Esophagus (tissue), 2 donors: Measurements from ENCODE around the gene CPNE4. TPM values are rescaled to one million over a fixed set of nuclear protein-coding genes. Genes with fewer than 3 reads are reported as not detected.
"Not testable (repeated sequence)": the region's sequence is repeated elsewhere in the genome, so short reads cannot be mapped to it uniquely, and the experiment has no call there.

ENCODE experiments used
- H3K27ac ChIP-seq, 2 donors: one replicate each; pipeline ENCODE4 v1.5.1; 2013; ENCODE audit warnings: low read depth in 2 of 2, mild to moderate bottlenecking in 2 of 2, inconsistent platforms in 1 of 2, low read length in 1 of 2, moderate library complexity in 1 of 2
- H3K27me3 ChIP-seq, 2 donors: one replicate each; pipeline ENCODE4 v1.6.1; 2013; ENCODE audit warnings: low read length in 2 of 2, control low read depth in 1 of 2, mild to moderate bottlenecking in 1 of 2; ENCODE audit not compliant: insufficient read depth in 2 of 2, control insufficient read depth in 1 of 2
- H3K36me3 ChIP-seq, 2 donors: one replicate each; pipeline ENCODE4 v1.6.1; 2013; ENCODE audit warnings: low read length in 1 of 2; ENCODE audit not compliant: control insufficient read depth in 2 of 2, insufficient read depth in 2 of 2
- H3K4me1 ChIP-seq, 2 donors: one replicate each; pipeline ENCODE4 v1.6.1; 2013; ENCODE audit warnings: low read length in 1 of 2; ENCODE audit not compliant: control insufficient read depth in 2 of 2, insufficient read depth in 2 of 2
- H3K4me3 ChIP-seq, 2 donors: one replicate each; pipeline ENCODE4 v1.5.1; 2013; ENCODE audit warnings: low read length in 2 of 2, mild to moderate bottlenecking in 2 of 2, low read depth in 1 of 2, moderate library complexity in 1 of 2
- H3K9me3 ChIP-seq, 2 donors: one replicate each; pipeline ENCODE4 v1.6.1; 2013; ENCODE audit warnings: mild to moderate bottlenecking in 2 of 2, low read depth in 1 of 2, low read length in 1 of 2, moderate library complexity in 1 of 2; ENCODE audit not compliant: control insufficient read depth in 2 of 2, insufficient read depth in 1 of 2
- WGBS, 2 donors: extraction: QIAGEN DNeasy Blood & Tissue Kit; methylation state at CpG; one replicate each; pipeline ENCODE4 v1.1.7; 2013; 5-methylcytosine and 5-hydroxymethylcytosine counted together
- polyA plus RNA-seq, 2 donors: library from polyadenylated mRNA; stranded (reverse); fragments of 200-250 nt; gene quantifications; one replicate each; pipeline ENCODE4 v1.2.3, GENCODE V29; 2013
- donor health status: healthy with polysubstance abuse.
- donor health status: Bipolar disorder and iron deficiency.

Gene CPNE4
- polyA plus RNA-seq, 2 donors, result 0.05 to 0.08 TPM

- Histone ChIP-seq H3K4me3 (no peak overlapping the region), H3K4me1 (no peaks in the 10 kb centered on the region), H3K27me3 (no peaks in the 10 kb centered on the region), H3K9me3 (no peaks in the 10 kb centered on the region), H3K27ac (no peak overlapping the region), H3K36me3 (no peaks in the 10 kb centered on the region)
- WGBS, 2 donors, result 57 to 61% methylated on average over 1 of the region's 1 CpG
These were observed 12.4 kb upstream of the CPNE4 start for GRCh38 chr3:132047209-132047608.

DNA sequence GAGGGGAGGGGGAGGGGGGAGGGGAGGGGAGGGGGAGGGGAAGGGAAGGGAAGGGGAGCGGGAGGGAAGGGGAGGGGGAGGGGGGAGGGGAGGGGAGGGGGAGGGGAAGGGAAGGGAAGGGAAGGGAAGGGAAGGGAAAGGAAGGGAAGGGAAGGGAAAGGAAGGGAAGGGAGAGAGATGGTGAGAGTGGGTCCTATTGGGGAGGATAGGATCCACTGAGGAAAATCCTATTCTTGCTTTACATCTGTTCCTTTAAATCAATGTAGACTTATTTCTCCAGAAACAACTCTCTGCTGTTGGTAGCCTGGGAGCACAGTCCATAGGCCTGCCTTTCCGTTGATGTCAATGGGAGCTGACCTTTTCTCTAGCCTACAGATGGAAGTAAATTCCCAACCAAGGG lies 10.1 kb upstream of the CPNE4 start:
- not testable (repeated sequence) for H3K4me3 ChIP-seq, H3K27me3 ChIP-seq, H3K36me3 ChIP-seq, H3K27ac ChIP-seq, H3K4me1 ChIP-seq, H3K9me3 ChIP-seq
- WGBS, 2 donors, result 83 to 84% methylated on average over 1 of the region's 2 CpGs

DNA sequence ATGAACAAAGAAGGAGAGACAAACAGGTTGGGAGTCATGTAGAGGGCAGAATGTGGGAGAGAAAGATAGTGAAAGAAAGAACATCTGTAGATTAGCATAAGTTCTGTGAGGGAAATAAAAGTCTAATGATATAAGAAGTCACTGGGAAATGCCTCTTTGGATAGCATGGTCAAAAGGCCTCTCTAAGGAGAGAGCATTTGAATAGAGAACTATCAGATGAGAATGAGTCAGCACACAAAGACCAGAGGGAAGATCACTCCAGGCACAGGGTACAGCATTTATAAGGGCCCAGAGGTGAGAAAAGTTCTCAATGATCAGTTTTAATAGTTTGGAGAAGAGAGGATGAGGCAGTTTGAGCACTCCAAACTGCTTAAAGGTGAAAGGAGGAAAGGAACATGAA lies 7.9 kb upstream of the CPNE4 start:
- Histone ChIP-seq H3K36me3 (no peaks in the 10 kb centered on the region), H3K9me3 (no peaks in the 10 kb centered on the region), H3K27me3 (no peaks in the 10 kb centered on the region), H3K27ac (no peak overlapping the region), H3K4me3 (no peak overlapping the region), H3K4me1 (no peaks in the 10 kb centered on the region)

DNA sequence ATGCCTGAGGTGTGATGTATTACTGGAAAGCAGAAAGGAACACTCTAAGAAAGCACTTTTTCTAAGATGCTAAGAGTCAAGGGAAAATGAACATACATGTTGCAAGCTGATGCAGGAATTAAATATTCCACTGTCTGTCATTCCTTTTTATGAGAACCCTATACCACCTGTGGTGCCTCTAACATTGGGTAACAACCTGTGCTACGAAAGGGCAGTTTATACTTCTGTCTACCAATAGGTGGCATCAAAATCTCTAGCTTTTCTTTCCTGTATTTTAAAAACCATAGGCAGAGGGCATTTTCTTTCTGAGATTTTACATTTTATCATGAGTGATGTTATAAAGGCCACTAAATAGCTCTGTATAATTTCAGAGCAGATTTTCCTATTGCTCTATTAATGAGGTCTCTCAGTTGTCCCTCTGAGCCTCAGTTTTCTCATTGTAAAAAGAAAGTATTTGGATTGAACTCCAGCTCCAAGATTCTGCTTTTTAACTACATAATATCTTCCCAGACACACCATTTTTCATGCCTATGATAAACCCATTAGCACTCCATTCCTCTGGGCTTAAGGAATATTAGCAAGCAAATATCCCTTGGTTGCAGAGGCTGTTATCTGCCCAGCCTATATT lies 3.5 kb upstream of the CPNE4 start:
- no peak overlapping the region for H3K4me3 ChIP-seq
- H3K27ac ChIP-seq, result no peak overlapping the region
- WGBS, 2 donors, result 3% methylated on average over 1 of the region's 1 CpG
- peaks cover 3 to 8% of the 10 kb centered on the region in 2 donors for H3K27me3 ChIP-seq
- H3K4me1 ChIP-seq, result peaks cover 0 to 6% of the 10 kb centered on the region in 2 donors
- H3K9me3 ChIP-seq, result peaks cover 0 to 3% of the 10 kb centered on the region in 2 donors
- H3K36me3 ChIP-seq, result no peaks in the 10 kb centered on the region

- peaks cover 0 to 6% of the 10 kb centered on the region in 2 donors for H3K4me1 ChIP-seq
- no peak overlapping the region for H3K4me3 ChIP-seq
- no peaks in the 10 kb centered on the region for H3K36me3 ChIP-seq
- peaks cover 3 to 8% of the 10 kb centered on the region in 2 donors for H3K27me3 ChIP-seq
- peaks cover 0 to 3% of the 10 kb centered on the region in 2 donors for H3K9me3 ChIP-seq
- H3K27ac ChIP-seq, result no peak overlapping the region
- WGBS, 2 donors, result 50 to 61% methylated on average over 3 of the region's 3 CpGs
These were observed 2.8 kb upstream of the CPNE4 start for GRCh38 chr3:132037581-132037980.

GRCh38 chr3:132037056-132037455 lies 2.2 kb upstream of the CPNE4 start:
- Histone ChIP-seq H3K4me1 (peaks cover 0 to 6% of the 10 kb centered on the region in 2 donors), H3K27me3 (peaks cover 3 to 8% of the 10 kb centered on the region in 2 donors)
- WGBS, 2 donors, result 54 to 55% methylated on average over 3 of the region's 3 CpGs

DNA sequence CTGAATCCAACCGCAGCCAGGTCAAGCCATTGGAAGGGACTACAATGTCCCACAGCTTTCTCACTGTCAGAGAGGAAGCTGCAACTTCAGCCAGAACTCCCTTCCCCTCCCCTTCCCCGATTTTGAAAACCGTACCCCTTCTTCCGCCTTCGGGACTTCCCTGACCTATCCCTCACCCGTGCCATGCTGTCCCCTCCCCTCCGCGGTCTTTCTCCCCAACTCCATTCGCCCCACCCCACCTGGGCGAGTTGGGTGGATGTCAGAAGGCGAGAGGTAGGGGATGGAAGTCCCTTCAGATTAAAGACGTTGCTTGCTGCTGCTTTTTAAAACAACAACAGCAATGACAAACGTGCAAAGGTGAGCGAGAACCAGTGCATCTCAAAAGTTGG lies 723 bp downstream of the CPNE4 start:
- Histone ChIP-seq H3K36me3 (no peaks in the 10 kb centered on the region), H3K27me3 (peaks cover 3 to 8% of the 10 kb centered on the region in 2 donors), H3K4me1 (peaks cover 0 to 6% of the 10 kb centered on the region in 2 donors), H3K4me3 (peak overlapping the region in 1 of 2 donors; percentile 37), H3K27ac (no peak overlapping the region), H3K9me3 (peaks cover 0 to 3% of the 10 kb centered on the region in 2 donors)
- 2 to 6% methylated on average over 14 of the region's 14 CpGs for WGBS, 2 donors

More at GRCh38 chr3:132037056-132037455, 2.2 kb upstream of the CPNE4 start:
- Histone ChIP-seq H3K36me3 (no peaks in the 10 kb centered on the region), H3K27ac (no peak overlapping the region), H3K9me3 (peaks cover 0 to 3% of the 10 kb centered on the region in 2 donors), H3K4me3 (no peak overlapping the region)

- WGBS, 2 donors, result 24 to 25% methylated on average over 14 to 15 of the region's 15 CpGs
- no peak overlapping the region for H3K27ac ChIP-seq
- peaks cover 3 to 8% of the 10 kb centered on the region in 2 donors for H3K27me3 ChIP-seq
- H3K9me3 ChIP-seq, result peaks cover 0 to 3% of the 10 kb centered on the region in 2 donors
- peaks cover 0 to 6% of the 10 kb centered on the region in 2 donors for H3K4me1 ChIP-seq
- H3K4me3 ChIP-seq, result no peak overlapping the region
- no peaks in the 10 kb centered on the region for H3K36me3 ChIP-seq
These were observed 1.3 kb downstream of the CPNE4 start for GRCh38 chr3:132033471-132033870.

- peaks cover 0 to 6% of the 10 kb centered on the region in 2 donors for H3K4me1 ChIP-seq
- H3K27ac ChIP-seq, result no peak overlapping the region
- peaks cover 3 to 8% of the 10 kb centered on the region in 2 donors for H3K27me3 ChIP-seq
- H3K36me3 ChIP-seq, result no peaks in the 10 kb centered on the region
- WGBS, 2 donors, result 84 to 86% methylated on average over 8 of the region's 8 CpGs
- peaks cover 0 to 3% of the 10 kb centered on the region in 2 donors for H3K9me3 ChIP-seq
- H3K4me3 ChIP-seq, result no peak overlapping the region
These were observed 1.9 kb downstream of the CPNE4 start for GRCh38 chr3:132032959-132033358.
